GM18526 (cell line): Measurements from ENCODE around the gene B4GALNT1.

Source experiments
- POLR2A ChIP-seq: IDR thresholded peaks from 3 replicates; pipeline ENCODE4 v1.6.1; 2011; ENCODE audit not compliant: insufficient read length; ENCODE audit errors: extremely low read depth

The B4GALNT1 gene

DNA sequence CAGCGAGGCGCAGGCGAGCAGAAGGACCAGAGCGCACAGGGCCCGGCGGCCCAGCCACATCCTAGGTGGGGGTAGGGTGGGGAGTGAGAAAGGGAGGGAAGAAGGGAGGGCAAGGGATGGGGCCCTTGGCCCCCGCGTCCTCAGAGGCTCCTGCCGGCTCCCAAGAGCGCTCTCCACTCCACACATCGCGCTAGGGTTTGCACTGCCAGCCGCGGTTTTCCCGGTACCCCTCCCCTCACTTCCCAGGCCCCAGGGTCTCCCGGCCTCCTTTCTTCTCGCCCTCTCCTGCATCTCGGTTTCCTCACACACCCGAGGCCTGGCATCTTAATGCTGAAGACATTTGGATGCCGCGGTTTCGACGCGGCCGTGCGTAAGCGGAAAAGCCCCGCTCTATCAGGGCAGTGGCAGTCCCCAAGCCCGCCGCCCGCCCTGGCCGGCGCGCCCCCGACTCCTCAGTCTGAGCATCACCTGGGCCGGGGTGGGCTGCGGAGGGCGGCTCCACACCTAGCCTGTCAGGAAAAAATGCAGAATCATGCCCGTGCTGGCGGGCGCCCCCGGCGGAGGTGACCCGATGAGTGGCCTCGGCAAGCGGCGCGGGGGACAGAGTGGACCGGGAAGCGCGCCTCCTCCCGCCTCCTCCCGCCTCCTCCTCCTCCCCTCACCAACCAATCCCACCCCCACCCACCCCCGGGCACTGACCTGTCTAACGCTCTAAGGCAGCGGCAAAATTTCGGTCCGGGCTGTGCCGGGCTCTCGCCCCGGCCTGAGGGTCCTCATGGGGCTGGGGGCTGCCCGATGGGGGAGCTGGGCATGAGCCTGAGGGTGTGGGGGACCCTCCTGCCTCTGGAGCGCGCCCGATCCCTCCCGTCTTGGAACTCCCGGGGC lies 686 bp downstream of the B4GALNT1 start:
- TF ChIP-seq POLR2A = no peak

- TF ChIP-seq POLR2A = no peak
Observed at GRCh38 chr12:57631566-57632072, 1.4 kb downstream of the B4GALNT1 start.

DNA sequence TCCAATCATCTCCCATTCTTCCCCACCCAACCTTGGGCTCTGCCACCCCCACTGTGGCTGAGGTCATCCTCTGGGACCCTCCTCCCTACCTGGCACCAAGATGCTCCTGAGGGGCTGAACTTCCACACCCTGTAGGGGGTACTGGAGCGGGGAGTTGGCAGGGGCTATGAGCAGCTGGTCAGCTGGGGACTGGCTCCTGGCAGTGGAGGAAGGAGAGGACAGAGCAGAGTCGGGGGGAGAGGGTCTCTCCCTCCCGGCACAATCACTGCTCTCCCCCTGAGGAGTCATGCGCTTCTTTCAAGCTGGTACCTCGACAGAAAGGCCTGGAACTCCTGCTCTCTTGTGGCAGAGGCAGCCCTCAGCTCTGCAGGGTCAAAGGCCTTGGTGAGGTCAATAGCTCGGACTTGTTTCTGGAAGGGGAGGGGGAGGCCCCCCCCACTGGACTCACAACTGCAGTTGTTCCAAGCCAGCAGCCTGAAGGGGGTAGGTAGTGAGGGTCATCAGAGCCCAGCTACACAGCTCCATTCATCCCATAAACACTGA lies 2.0 kb downstream of the B4GALNT1 start:
- TF ChIP-seq POLR2A = no peak

DNA sequence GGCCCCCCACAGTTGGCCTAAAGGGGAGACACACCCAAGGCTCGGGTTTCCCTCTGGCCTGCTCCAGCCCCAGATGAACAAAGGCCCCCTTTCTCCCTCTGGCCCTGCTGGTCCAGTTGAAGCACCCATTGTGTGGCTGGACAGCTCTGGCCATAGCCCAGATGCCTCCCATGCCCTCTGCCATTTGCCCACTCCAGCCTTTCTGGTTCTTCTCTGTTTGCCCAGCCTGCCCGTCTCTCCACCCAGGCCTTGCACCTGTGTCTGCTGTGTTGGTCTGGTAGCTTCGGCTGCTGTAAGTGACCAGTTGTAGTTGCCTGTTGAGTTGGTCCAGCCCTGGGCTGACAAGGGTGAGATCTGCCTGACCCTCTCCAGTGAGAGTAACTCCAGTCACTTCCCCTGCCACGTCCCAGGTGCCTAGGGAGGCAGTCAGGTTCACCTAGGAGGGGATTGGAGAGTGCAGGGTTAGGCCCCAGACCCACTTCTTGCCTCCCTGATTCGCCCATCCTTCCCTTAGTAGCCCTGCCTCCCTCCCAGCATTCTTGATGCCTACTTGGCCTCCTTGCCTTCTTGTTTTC lies 3.0 kb downstream of the B4GALNT1 start:
- TF ChIP-seq POLR2A = no peak

- no peak for TF ChIP-seq POLR2A
Observed at GRCh38 chr12:57628280-57629191, 4.5 kb downstream of the B4GALNT1 start.

DNA sequence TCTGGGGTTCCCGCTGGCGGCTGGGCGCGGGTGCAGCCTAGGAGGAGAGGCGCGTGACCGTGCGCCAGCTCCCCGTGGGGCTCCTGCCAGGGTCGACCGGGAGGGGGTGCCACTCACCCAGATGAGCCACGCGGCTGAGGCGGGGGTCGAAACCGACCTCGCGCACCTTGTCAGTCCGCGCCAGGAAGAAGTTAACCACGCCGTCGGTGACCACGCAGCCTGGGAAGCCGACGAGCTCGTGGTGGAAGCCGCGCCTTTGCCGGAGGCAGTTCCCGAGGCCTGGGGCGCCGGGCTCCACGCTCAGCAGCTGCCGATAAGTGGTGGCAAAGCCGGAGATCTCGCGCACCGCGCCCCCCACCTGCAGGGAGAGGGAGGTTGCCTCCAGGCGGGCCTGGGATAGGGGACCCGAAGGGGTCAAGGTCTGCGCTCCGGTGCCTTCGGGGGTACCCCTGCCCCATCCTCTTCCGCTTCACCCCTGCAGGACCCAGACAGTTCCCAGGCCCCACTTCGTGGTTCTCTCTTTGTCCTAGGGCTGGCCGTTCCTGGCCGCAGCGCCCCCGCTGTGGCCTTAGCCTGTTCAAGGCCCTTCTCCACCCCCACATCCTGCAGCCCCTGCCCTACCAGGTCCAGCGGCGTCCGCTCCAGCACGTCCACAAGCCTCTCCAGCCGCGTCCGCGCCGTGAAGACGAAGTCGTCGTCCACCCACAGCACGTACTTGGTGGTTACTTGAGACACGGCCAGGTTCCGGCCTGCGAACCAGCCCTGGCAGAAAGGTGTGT lies 5.3 kb downstream of the B4GALNT1 start:
- TF ChIP-seq POLR2A = no peak

GRCh38 chr12:57626921-57627445 lies 6.0 kb downstream of the B4GALNT1 start:
- no peak for TF ChIP-seq POLR2A

DNA sequence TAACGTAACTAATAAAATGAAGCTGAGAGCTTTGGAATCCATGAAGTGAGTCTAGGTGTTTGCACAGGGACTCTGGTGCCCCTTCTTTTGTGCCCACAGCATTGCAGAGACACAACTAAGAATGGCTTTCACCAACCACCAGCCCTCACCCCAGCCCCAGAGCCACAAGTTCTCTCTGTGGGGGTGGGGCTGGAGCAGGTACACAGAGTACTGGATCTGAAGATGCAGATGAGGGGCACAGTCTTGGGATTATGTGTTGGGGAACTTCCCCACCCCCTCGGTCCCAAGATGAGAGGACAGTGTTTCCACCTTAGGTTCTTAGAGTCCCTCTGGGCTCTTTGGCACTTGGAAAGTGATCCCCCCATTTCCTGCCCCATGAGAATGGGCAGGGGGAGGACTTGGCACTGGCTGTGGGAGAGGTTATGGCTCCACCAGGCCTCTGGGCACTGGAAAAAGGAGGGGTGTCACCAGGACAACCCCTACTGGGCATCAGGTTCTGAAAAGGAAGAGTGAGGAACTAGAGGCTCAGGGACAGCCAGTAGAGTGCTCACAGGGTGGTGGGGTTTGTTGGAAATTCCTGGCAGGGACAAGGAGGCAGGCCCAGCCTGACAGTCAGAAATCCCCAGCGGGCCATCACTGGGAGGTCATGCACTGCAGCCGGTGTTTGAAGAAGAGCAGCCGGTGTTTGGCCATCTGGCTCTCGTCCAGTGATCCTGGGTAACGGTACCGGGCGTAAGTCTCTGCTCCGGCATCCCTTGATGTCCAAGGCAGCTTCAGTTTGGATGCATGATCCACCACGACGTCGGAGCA lies 6.7 kb downstream of the B4GALNT1 start:
- no peak for TF ChIP-seq POLR2A

- TF ChIP-seq POLR2A = no peak
Observed at GRCh38 chr12:57625261-57626032, 7.6 kb downstream of the B4GALNT1 start.

GRCh38 chr12:57624441-57625220 lies 8.4 kb downstream of the B4GALNT1 start:
- no peak for TF ChIP-seq POLR2A

GRCh38 chr12:57623811-57624390 lies 9.1 kb downstream of the B4GALNT1 start:
- no peak for TF ChIP-seq POLR2A

DNA sequence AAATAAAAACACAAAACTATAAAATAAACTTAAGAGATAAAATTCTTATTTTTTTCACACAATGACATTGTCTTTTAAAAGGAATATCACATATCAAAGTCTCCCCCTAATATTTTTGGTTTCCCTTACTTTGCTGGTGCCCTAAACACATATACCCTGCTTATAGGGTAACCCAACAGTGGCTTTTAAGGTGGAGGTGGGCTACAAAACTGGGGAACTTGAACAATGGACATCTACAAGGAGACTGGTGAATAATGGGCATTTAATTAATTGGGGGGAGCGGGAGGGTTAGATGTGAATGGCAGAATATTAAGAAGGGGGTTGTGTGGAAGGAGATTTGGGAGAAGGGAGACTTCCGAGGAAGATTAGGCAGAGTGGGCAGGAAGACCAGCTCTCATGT lies 9.6 kb downstream of the B4GALNT1 start:
- TF ChIP-seq POLR2A = no peak
